ENCODE results near the gene CD33.

CD33 gene

DNA sequence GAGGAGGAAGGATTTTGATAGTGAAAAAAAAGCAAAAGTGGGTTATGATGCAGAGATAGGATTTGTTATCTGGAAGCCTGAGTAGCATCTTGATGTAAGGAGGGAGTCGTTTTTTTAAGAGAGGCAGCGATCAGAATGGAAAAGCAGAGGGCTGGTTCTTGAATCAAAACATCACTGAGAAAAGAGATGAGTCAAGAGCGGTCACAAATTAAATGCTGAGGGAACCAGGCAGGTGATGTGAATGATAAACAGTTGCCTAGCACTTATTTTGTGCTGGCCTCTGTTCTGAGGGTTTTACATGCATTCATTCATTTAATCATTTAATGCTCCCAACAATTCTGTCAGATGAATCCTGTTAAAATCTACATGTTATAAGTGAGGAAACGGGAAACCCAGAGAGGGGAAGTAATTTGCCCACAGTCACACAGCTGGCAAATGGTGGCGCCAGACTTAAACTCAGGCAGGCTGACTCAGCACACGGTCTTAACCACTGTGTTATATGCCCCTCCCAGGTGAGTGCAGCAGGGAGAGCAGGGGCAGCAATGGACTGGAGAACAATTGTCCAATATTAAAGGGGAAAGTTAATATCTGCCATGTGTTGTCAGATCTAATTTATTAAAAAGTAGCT is 47.4 kb downstream of the CD33 start:
- H3K27me3 Mint-ChIP-seq (ENCODE audit: low read depth): peaks cover 13% of the 10 kb centered on the region
- no peak overlapping the region for H3K27ac Mint-ChIP-seq

DNA sequence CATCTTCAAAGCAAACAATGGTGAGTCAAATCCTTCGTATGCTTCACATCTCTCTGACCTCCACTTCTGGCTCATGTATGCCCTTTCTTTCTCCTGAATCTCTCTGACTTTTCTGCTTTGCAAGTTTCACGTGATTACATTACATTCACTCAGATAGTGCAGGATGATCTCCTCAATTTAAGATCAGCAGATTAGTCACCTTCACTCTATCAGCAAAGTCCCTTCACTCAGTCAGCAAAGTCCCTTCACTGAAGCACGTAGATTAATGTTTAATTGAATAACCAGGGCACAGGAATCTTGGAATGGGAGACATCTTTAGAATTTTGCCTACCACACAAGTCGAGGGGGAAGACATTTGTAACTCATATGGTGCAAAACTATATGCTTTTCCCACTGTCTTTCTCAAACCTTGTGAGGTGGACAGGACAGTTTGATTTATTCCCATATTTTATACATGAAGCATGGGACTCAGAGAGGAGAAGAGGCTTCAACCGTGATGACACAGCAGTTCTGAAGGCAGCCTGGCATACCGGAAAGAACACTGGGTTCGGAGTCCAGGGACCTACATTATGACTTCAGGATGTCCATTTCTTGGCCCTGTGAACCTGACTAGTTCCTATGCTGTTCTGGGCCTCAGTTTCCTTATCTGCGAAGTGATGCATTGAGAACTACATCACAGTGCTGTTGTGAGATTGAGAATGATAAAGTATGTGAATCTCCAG is 49.3 kb downstream of the CD33 start:
- peaks cover 26% of the 10 kb centered on the region for H3K27me3 Mint-ChIP-seq (ENCODE audit: low read depth)
- H3K4me3 Mint-ChIP-seq: no peak overlapping the region
- peaks cover 4% of the 10 kb centered on the region for H3K9me3 Mint-ChIP-seq
- TF ChIP-seq, protein P1, sequence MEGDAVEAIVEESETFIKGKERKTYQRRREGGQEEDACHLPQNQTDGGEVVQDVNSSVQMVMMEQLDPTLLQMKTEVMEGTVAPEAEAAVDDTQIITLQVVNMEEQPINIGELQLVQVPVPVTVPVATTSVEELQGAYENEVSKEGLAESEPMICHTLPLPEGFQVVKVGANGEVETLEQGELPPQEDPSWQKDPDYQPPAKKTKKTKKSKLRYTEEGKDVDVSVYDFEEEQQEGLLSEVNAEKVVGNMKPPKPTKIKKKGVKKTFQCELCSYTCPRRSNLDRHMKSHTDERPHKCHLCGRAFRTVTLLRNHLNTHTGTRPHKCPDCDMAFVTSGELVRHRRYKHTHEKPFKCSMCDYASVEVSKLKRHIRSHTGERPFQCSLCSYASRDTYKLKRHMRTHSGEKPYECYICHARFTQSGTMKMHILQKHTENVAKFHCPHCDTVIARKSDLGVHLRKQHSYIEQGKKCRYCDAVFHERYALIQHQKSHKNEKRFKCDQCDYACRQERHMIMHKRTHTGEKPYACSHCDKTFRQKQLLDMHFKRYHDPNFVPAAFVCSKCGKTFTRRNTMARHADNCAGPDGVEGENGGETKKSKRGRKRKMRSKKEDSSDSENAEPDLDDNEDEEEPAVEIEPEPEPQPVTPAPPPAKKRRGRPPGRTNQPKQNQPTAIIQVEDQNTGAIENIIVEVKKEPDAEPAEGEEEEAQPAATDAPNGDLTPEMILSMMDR (IDR thresholded peaks at IDR 0.05; ENCODE audit: unreplicated experiment in 3 of 3): no peak
- no peaks in the 10 kb centered on the region for H3K4me1 Mint-ChIP-seq
- no peak overlapping the region for H3K27ac Mint-ChIP-seq
- no peaks in the 10 kb centered on the region for H3K36me3 Mint-ChIP-seq (ENCODE audit: low read depth)

More for the DNA sequence above, 47.4 kb downstream of the CD33 start:
- Mint-ChIP-seq H3K4me1 (no peaks in the 10 kb centered on the region), H3K4me3 (no peak overlapping the region), H3K36me3 (ENCODE audit: low read depth) (no peaks in the 10 kb centered on the region), H3K9me3 (no peaks in the 10 kb centered on the region)
- TF ChIP-seq, protein P1 (IDR thresholded peaks at IDR 0.05; ENCODE audit: unreplicated experiment in 3 of 3): no peak

DNA sequence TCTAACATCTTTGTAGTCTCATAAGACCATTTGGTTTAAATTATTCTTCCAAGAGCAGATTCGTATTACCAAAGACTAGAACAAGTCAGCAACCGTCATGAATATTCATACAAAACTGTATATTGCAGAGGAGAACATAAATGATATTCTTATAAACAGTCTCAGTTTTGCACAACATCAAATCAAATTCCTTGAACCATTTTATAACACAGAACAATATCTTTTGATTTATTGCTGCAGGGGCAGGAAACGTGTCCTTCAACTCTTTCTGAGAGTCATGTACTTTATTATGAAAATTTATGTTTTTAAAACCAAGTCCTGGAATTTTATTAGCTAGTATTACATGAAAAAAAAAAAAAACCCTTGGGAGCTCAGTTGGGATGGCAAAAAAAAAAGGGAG is 52.2 kb downstream of the CD33 start:
- H3K27me3 Mint-ChIP-seq (ENCODE audit: low read depth): peaks cover 31% of the 10 kb centered on the region
- H3K27ac Mint-ChIP-seq: no peak overlapping the region
- no peak overlapping the region for H3K4me3 Mint-ChIP-seq
- H3K36me3 Mint-ChIP-seq (ENCODE audit: low read depth): no peaks in the 10 kb centered on the region
- H3K4me1 Mint-ChIP-seq: no peaks in the 10 kb centered on the region
- TF ChIP-seq, protein P1 (IDR thresholded peaks at IDR 0.05; ENCODE audit: unreplicated experiment in 3 of 3): no peak
- peaks cover 8% of the 10 kb centered on the region for H3K9me3 Mint-ChIP-seq

DNA sequence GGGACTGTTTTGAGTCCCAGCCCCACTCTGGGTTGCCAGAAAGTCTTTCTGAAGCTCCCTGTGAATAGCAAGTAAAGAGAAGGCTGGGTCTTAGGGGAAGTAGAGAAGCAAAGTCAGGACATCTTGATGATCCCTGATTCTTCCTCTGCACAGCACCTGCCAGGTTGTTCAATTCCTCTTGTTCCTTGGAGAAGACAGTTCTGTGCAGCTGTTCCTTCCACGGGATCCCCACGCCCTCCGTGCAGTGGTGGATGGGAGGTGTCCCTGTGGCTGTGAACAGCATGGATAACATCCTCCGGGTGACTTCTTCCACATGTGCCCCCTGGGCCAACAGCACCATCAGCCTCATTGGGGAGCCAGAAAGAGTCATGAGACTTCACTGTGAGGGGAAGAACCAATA is 57.5 kb downstream of the CD33 start:
- Mint-ChIP-seq H3K36me3 (ENCODE audit: low read depth) (no peaks in the 10 kb centered on the region), H3K4me1 (no peaks in the 10 kb centered on the region), H3K9me3 (peaks cover 11% of the 10 kb centered on the region), H3K27me3 (ENCODE audit: low read depth) (peaks cover 27% of the 10 kb centered on the region), H3K4me3 (no peak overlapping the region), H3K27ac (no peak overlapping the region)
- TF ChIP-seq, protein P1 (IDR thresholded peaks at IDR 0.05; ENCODE audit: unreplicated experiment in 3 of 3): no peak

DNA sequence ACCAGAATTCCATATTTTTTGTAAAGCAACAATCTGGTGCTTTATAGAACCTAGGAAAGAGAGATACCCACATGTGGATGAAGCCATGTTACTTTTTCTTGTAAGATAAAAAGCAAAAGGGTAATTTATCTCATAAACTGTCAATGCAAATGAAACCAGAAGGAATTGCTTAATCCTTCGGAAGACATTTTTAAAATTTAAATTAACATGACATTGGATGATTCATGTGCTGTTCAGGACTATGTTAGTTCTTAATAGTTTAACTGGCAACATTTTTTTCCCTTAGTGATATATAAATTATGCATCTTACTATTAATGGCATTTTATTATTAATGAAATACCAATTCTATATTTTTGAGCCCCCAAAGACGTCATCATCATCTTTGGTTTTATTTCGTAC is 60.8 kb downstream of the CD33 start:
- peaks cover 15% of the 10 kb centered on the region for H3K27me3 Mint-ChIP-seq (ENCODE audit: low read depth)

More for the DNA sequence above, 60.8 kb downstream of the CD33 start:
- Mint-ChIP-seq H3K9me3 (peaks cover 7% of the 10 kb centered on the region), H3K4me3 (no peak overlapping the region), H3K4me1 (no peaks in the 10 kb centered on the region), H3K27ac (no peak overlapping the region), H3K36me3 (ENCODE audit: low read depth) (no peaks in the 10 kb centered on the region)
- TF ChIP-seq, protein P1 (IDR thresholded peaks at IDR 0.05; ENCODE audit: unreplicated experiment in 3 of 3): no peak
